Esophagus squamous epithelium (tissue), 5 donors: ENCODE data around the gene CH25H. TPM values are rescaled to one million over a fixed set of nuclear protein-coding genes. Genes with fewer than 3 reads are reported as not detected.
"Not testable (repeated sequence)": the region's sequence is repeated elsewhere in the genome, so short reads cannot be mapped to it uniquely, and the experiment has no call there.

Source experiments
- DNase-seq: peaks from one replicate; lab custom pipeline; 2025; lab: John Stamatoyannopoulos, UW
- H3K27ac ChIP-seq, 4 donors: fragments of 200-600 bp; sonication (generic); one replicate each; pipeline ENCODE4 v1.5.1; 2016 to 2019; ENCODE audit warnings: mild to moderate bottlenecking in 1 of 4
- H3K27me3 ChIP-seq, 4 donors: fragments of 200-600 bp; sonication (generic); 1 replicate in 3 of 4; 2 replicates in 1 of 4; pipeline versions ENCODE4 v1.5.1 to v1.6.0; 2017 to 2021; ENCODE audit warnings: antibody characterized with exemption in 1 of 4
- H3K36me3 ChIP-seq, 3 donors: fragments of 200-600 bp; sonication (generic); one replicate each; pipeline ENCODE4 v1.5.1; 2016 to 2019
- H3K4me1 ChIP-seq, 3 donors: fragments of 200-600 bp; sonication (generic); one replicate each; pipeline ENCODE4 v1.5.1; 2017 to 2019
- H3K4me3 ChIP-seq, 4 donors: fragments of 200-600 bp; sonication (generic); 1 replicate in 3 of 4; 2 replicates in 1 of 4; pipeline ENCODE4 v1.5.1; 2016 to 2019; ENCODE audit warnings: mild to moderate bottlenecking in 2 of 4, moderate library complexity in 1 of 4
- H3K9me3 ChIP-seq, 3 donors: fragments of 200-600 bp; sonication (generic); one replicate each; pipeline ENCODE4 v1.5.1; 2016 to 2019
- CTCF ChIP-seq, 6 experiments: fragments of 450-650 bp in 4 of 6; fragments of 200-600 bp in 2 of 6; sonication (generic) in 2 of 6; IDR thresholded peaks; one replicate each; pipeline ENCODE4 v1.5.1; 2016 to 2019; ENCODE audit warnings: antibody characterized with exemption in 6 of 6, mild to moderate bottlenecking in 4 of 6, moderate library complexity in 4 of 6
- POLR2A ChIP-seq, 4 donors: fragments of 450-650 bp; IDR thresholded peaks; one replicate each; pipeline ENCODE4 v1.6.1; 2017; ENCODE audit warnings: antibody characterized with exemption in 4 of 4, mild to moderate bottlenecking in 4 of 4, moderate library complexity in 3 of 4
- WGBS, 2 donors: methylation state at CpG; one replicate each; pipeline ENCODE4 v1.1.5; 2018; 5-methylcytosine and 5-hydroxymethylcytosine counted together
- intact Hi-C: fragments of 100-400 bp; cut with DNase I; formaldehyde crosslinking; loops from one replicate; pipeline ENCODE4 v1.15.0; 2022
- total RNA-seq, 4 donors: library from RNA; depleted of rRNA; stranded (reverse); fragments of >200 nt; gene quantifications; one replicate each; pipeline ENCODE4 v1.1.0, GENCODE V29; 2016
- donor health status: DM: yes; HTN: yes; CAD: no.

Gene CH25H
- total RNA-seq, 4 donors from 2014 or later = 6.4 to 27.8 (median 11.5) TPM

- peaks cover 12 to 68% (median 28%) of the 10 kb centered on the region in 3 donors for H3K4me1 ChIP-seq
- no peak for DNase-seq
- TF ChIP-seq CTCF (IDR thresholded peaks at IDR 0.05) (no peak), POLR2A (IDR thresholded peaks at IDR 0.05) (no peak)
- H3K4me3 ChIP-seq = no peak overlapping the region
- no peaks in the 10 kb centered on the region for H3K9me3 ChIP-seq
- H3K36me3 ChIP-seq = no peaks in the 10 kb centered on the region
- H3K27me3 ChIP-seq = peaks cover 0 to 5% (median 0%) of the 10 kb centered on the region in 4 donors
- 41 to 57% methylated on average over 2 of the region's 2 CpGs for WGBS, 2 donors
- peak overlapping the region; percentile 64 to 79 (median 74) for H3K27ac ChIP-seq
- intact Hi-C loops = no loop called here
Observed at GRCh38 chr10:89202033-89202425, 5.1 kb downstream of the CH25H start.

GRCh38 chr10:89201345-89202032 lies 5.6 kb downstream of the CH25H start:
- Histone ChIP-seq H3K4me1 (peaks cover 7 to 62% (median 26%) of the 10 kb centered on the region in 3 donors), H3K36me3 (no peaks in the 10 kb centered on the region), H3K27me3 (peaks cover 0 to 3% (median 0%) of the 10 kb centered on the region in 4 donors), H3K27ac (peak overlapping the region; percentile 64 to 79 (median 74)), H3K9me3 (no peaks in the 10 kb centered on the region), H3K4me3 (no peak overlapping the region)
- intact Hi-C loops = no loop called here
- 18 to 30% methylated on average over 7 of the region's 7 CpGs for WGBS, 2 donors
- DNase-seq = no peak
- no peak for TF ChIP-seq CTCF (IDR thresholded peaks at IDR 0.05)
- no peak for TF ChIP-seq POLR2A (IDR thresholded peaks at IDR 0.05)

- H3K27me3 ChIP-seq = no peaks in the 10 kb centered on the region
- H3K4me3 ChIP-seq = no peak overlapping the region
- DNase-seq = no peak
- H3K9me3 ChIP-seq = no peaks in the 10 kb centered on the region
- no peaks in the 10 kb centered on the region for H3K36me3 ChIP-seq
- 93 to 95% methylated on average over 4 of the region's 4 CpGs for WGBS, 2 donors
- no peak overlapping the region for H3K27ac ChIP-seq
- H3K4me1 ChIP-seq = peaks cover 7 to 22% (median 12%) of the 10 kb centered on the region in 3 donors
- TF ChIP-seq CTCF (IDR thresholded peaks at IDR 0.05) (no peak), POLR2A (IDR thresholded peaks at IDR 0.05) (no peak)
- intact Hi-C loops = no loop called here
Observed at GRCh38 chr10:89197473-89197872, 9.6 kb downstream of the CH25H start.

GRCh38 chr10:89191301-89191700 lies 15.8 kb downstream of the CH25H start:
- H3K4me3 ChIP-seq, DNase-seq, H3K9me3 ChIP-seq, H3K27ac ChIP-seq, H3K36me3 ChIP-seq, intact Hi-C loops, H3K27me3 ChIP-seq: not testable (repeated sequence)
- 91 to 98% methylated on average over 3 of the region's 3 CpGs for WGBS, 2 donors
- H3K4me1 ChIP-seq = peaks cover 0 to 11% (median 0%) of the 10 kb centered on the region in 3 donors

- Histone ChIP-seq H3K36me3 (no peaks in the 10 kb centered on the region), H3K27ac (no peak overlapping the region)
Observed at GRCh38 chr10:89189211-89189734, 17.8 kb downstream of the CH25H start.

More at GRCh38 chr10:89189211-89189734, 17.8 kb downstream of the CH25H start:
- H3K4me3 ChIP-seq = no peak overlapping the region
- no peaks in the 10 kb centered on the region for H3K9me3 ChIP-seq
- no peaks in the 10 kb centered on the region for H3K27me3 ChIP-seq
- peaks cover 0 to 26% (median 6%) of the 10 kb centered on the region in 3 donors for H3K4me1 ChIP-seq
- WGBS, 2 donors = 81 to 82% methylated on average over 2 of the region's 2 CpGs
- DNase-seq = no peak
- intact Hi-C loops = no loop called here
- TF ChIP-seq CTCF (IDR thresholded peaks at IDR 0.05) (no peak), POLR2A (IDR thresholded peaks at IDR 0.05) (no peak)
